Neural cell (in vitro differentiated cells): ENCODE data around the gene OXLD1. TPM values are rescaled to one million over a fixed set of nuclear protein-coding genes. Genes with fewer than 3 reads are reported as not detected.

Experiments
- H2AFZ ChIP-seq: fragments of 200-600, 300-800 bp; sonication (generic), shearing (Covaris generic); 2 replicates; pipeline ENCODE4 v1.6.0; 2014; ENCODE audit warnings: low read depth, mild to moderate bottlenecking, antibody characterized with exemption, low read length, moderate library complexity
- H3F3A ChIP-seq: fragments of 200-600 bp; shearing (Covaris generic); 2 replicates; pipeline ENCODE4 v1.6.1; 2016; ENCODE audit warnings: mild to moderate bottlenecking, moderate library complexity, mixed read lengths, antibody characterized with exemption, low read length; ENCODE audit not compliant: insufficient read depth, poor library complexity, severe bottlenecking
- H3K27ac ChIP-seq: fragments of 200-600, 300-800 bp; sonication (generic), shearing (Covaris generic); 2 replicates; pipeline ENCODE4 v1.5.1; 2014; ENCODE audit warnings: mild to moderate bottlenecking, low read length, moderate library complexity
- H3K27me3 ChIP-seq: fragments of 300-800, 200-600 bp; sonication (generic), shearing (Covaris generic); 2 replicates; pipeline ENCODE4 v1.6.0; 2014; ENCODE audit warnings: mild to moderate bottlenecking, low read depth, low read length, moderate library complexity; ENCODE audit not compliant: insufficient read depth
- H3K36me3 ChIP-seq: fragments of 300-800, 200-600 bp; sonication (generic), shearing (Covaris generic); 2 replicates; pipeline ENCODE4 v1.5.1; 2014; ENCODE audit warnings: mild to moderate bottlenecking, antibody characterized with exemption, low read length, moderate library complexity; ENCODE audit not compliant: insufficient read depth
- H3K4me2 ChIP-seq: fragments of 300-800, 200-600 bp; sonication (generic), shearing (Covaris generic); 2 replicates; pipeline ENCODE4 v1.6.0; 2014; ENCODE audit warnings: mild to moderate bottlenecking, low read length
- H3K4me3 ChIP-seq: fragments of 300-800, 200-600 bp; sonication (generic), shearing (Covaris generic); 2 replicates; pipeline ENCODE4 v1.5.1; 2014; ENCODE audit warnings: mild to moderate bottlenecking, low read length, moderate library complexity
- H3K79me2 ChIP-seq: fragments of 200-600 bp; shearing (Covaris generic); replicated peaks from 2 replicates; pipeline ENCODE4 v1.6.0; 2014; ENCODE audit warnings: mild to moderate bottlenecking, low read length, moderate library complexity; ENCODE audit not compliant: insufficient read depth
- H3K9ac ChIP-seq: fragments of 300-800, 200-600 bp; sonication (generic), shearing (Covaris generic); 2 replicates; pipeline ENCODE4 v1.6.1; 2016; ENCODE audit warnings: mild to moderate bottlenecking, low read length, mixed read lengths
- H3K9me2 ChIP-seq: fragments of 200-600 bp; shearing (Covaris generic); 2 replicates; pipeline ENCODE4 v1.6.1; 2016; ENCODE audit warnings: mild to moderate bottlenecking, low read length, mixed read lengths; ENCODE audit not compliant: insufficient read depth
- H3K9me3 ChIP-seq: fragments of 200-600, 300-800 bp; sonication (generic), shearing (Covaris generic); 2 replicates; pipeline ENCODE4 v1.6.1; 2016; ENCODE audit warnings: mild to moderate bottlenecking, mixed run types, low read length, moderate library complexity, mixed read lengths
- H4K20me1 ChIP-seq: fragments of 200-600 bp; shearing (Covaris generic); 2 replicates; pipeline ENCODE4 v1.6.1; 2016; ENCODE audit warnings: mild to moderate bottlenecking, mixed run types; ENCODE audit not compliant: insufficient read depth
- EP300 ChIP-seq: fragments of 450-650 bp; conservative IDR thresholded peaks from 2 replicates; pipeline ENCODE4 v1.6.1; 2014; ENCODE audit warnings: antibody characterized with exemption, mild to moderate bottlenecking, moderate library complexity; ENCODE audit not compliant: poor library complexity, severe bottlenecking
- EZH2 ChIP-seq: fragments of 200-600, 300-800 bp; shearing (Covaris generic), sonication (generic); IDR thresholded peaks from 2 replicates; pipeline ENCODE4 v1.6.1; 2014; ENCODE audit warnings: antibody characterized with exemption, low read length, borderline replicate concordance, mild to moderate bottlenecking; ENCODE audit not compliant: insufficient read depth, poor library complexity, severe bottlenecking
- MXI1 ChIP-seq: fragments of 450-650 bp; conservative IDR thresholded peaks from 2 replicates; pipeline ENCODE4 v1.6.1; 2014; ENCODE audit warnings: antibody characterized with exemption, mild to moderate bottlenecking; ENCODE audit not compliant: poor library complexity, severe bottlenecking
- POLR2AphosphoS5 ChIP-seq: IDR thresholded peaks from 2 replicates; pipeline ENCODE4 v1.6.1; 2012
- RAD21 ChIP-seq: fragments of 450-650 bp; conservative IDR thresholded peaks from 2 replicates; pipeline ENCODE4 v1.6.1; 2014; ENCODE audit warnings: antibody characterized with exemption, mild to moderate bottlenecking, moderate library complexity
- REST ChIP-seq: IDR thresholded peaks from 2 replicates; pipeline ENCODE4 v1.6.1; 2012; ENCODE audit warnings: borderline replicate concordance
- SMC3 ChIP-seq: fragments of 450-650 bp; conservative IDR thresholded peaks from 2 replicates; pipeline ENCODE4 v1.6.1; 2014; ENCODE audit warnings: antibody characterized with exemption, mild to moderate bottlenecking, moderate library complexity; ENCODE audit not compliant: poor library complexity
- TAF1 ChIP-seq: IDR thresholded peaks from 2 replicates; pipeline ENCODE4 v1.6.1; 2012; ENCODE audit warnings: low read depth
- polyA plus RNA-seq: library from polyadenylated mRNA; depleted of rRNA; stranded (reverse); fragments of >200 nt; gene quantifications from 2 replicates; pipeline ENCODE4 v1.2.3, GENCODE V29; 2014
- TF ChIP-seq, protein P1 (sequence below): fragments of 450-650 bp; IDR thresholded peaks from 2 replicates; pipeline ENCODE4 v1.5.1; 2014; ENCODE audit warnings: antibody characterized with exemption, mild to moderate bottlenecking, moderate library complexity; ENCODE audit not compliant: poor library complexity, severe bottlenecking

OXLD1 gene
- polyA plus RNA-seq, 1 donor from 2014 or later = 61.0 TPM

DNA sequence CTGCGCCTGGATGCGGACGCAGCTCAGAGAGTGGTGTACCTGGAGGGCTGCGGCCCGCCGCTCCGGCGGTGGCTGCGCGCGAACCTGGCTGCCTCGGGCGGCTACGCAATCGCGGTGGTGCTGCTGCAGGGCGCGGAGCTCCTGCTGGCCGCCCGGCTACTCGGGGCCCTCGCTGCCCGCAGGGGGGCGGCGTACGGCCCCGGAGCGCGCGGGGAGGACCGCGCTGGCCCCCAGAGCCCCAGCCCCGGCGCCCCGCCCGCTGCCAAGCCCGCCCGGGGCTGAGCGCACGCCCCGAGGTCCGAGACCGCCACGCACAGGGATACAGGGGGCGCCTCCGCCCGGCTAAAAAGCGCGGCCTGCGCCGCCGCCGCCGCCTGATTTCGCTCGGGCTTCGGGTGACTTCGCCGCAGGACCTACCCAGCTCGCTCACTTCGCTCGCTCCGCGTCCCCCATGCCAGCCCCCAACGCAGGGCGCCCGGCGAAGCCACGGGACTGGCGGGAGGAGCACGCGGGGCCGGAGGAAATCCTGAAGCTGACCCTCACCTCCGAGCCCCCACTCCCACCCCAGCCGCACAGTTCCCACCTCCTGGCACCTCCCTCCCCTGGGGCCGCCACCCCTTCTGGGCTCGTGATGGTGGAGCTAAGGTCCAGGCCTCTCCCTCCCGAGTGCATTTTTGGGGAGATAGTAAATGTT is 18.2 kb downstream of the OXLD1 start:
- Histone ChIP-seq H3K4me2 (no peak overlapping the region), H3K4me3 (no peak overlapping the region), H3K36me3 (no peaks in the 10 kb centered on the region), H3K9me3 (peaks cover 7% of the 10 kb centered on the region), H3K27me3 (peaks cover 11% of the 10 kb centered on the region), H2AFZ (no peak overlapping the region), H3K9ac (no peak overlapping the region), H4K20me1 (no peaks in the 10 kb centered on the region), H3K27ac (no peak overlapping the region), H3F3A (no peaks in the 10 kb centered on the region), H3K9me2 (no peaks in the 10 kb centered on the region), H3K79me2 (no peaks in the 10 kb centered on the region)
- TF ChIP-seq EP300 (no peak), SMC3 (no peak), TAF1 (no peak), RAD21 (no peak), REST (no peak), MXI1 (no peak), EZH2 (no peak)
- TF ChIP-seq, protein P1, sequence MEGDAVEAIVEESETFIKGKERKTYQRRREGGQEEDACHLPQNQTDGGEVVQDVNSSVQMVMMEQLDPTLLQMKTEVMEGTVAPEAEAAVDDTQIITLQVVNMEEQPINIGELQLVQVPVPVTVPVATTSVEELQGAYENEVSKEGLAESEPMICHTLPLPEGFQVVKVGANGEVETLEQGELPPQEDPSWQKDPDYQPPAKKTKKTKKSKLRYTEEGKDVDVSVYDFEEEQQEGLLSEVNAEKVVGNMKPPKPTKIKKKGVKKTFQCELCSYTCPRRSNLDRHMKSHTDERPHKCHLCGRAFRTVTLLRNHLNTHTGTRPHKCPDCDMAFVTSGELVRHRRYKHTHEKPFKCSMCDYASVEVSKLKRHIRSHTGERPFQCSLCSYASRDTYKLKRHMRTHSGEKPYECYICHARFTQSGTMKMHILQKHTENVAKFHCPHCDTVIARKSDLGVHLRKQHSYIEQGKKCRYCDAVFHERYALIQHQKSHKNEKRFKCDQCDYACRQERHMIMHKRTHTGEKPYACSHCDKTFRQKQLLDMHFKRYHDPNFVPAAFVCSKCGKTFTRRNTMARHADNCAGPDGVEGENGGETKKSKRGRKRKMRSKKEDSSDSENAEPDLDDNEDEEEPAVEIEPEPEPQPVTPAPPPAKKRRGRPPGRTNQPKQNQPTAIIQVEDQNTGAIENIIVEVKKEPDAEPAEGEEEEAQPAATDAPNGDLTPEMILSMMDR = no peak

DNA sequence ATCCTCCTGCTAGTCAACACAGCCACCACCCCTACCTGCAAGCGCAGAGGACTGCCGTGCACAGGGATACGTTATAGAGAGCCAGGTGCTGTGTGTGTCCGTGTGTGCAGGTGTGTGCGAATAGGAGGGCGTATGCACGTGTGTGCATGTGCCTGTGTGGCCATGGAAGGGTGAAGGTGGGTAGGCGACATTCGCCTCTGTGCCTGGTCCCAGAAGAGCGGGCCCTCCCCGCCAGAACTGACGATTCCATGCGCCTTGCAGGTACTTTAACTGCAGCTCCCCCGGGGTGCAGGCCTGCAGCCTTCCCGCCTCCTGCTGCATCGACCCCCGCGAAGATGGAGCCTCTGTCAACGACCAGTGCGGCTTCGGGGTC is 18.8 kb downstream of the OXLD1 start:
- no peak overlapping the region for H2AFZ ChIP-seq
- no peak overlapping the region for H3K4me3 ChIP-seq
- no peak overlapping the region for H3K4me2 ChIP-seq
- H3K27ac ChIP-seq = no peak overlapping the region
- peaks cover 11% of the 10 kb centered on the region for H3K27me3 ChIP-seq
- H3K9me3 ChIP-seq = peaks cover 7% of the 10 kb centered on the region
- no peak for TF ChIP-seq SMC3
- no peak for TF ChIP-seq POLR2AphosphoS5
- no peak for TF ChIP-seq TAF1
- no peak for TF ChIP-seq EP300
- no peak for TF ChIP-seq REST
- TF ChIP-seq, protein P1 = no peak
- TF ChIP-seq MXI1 = no peak
- TF ChIP-seq EZH2 = no peak
- TF ChIP-seq RAD21 = no peak
- H4K20me1 ChIP-seq = no peaks in the 10 kb centered on the region
- no peaks in the 10 kb centered on the region for H3K36me3 ChIP-seq
- H3K9me2 ChIP-seq = no peaks in the 10 kb centered on the region
- H3K9ac ChIP-seq = no peak overlapping the region
- no peaks in the 10 kb centered on the region for H3K79me2 ChIP-seq
- H3F3A ChIP-seq = no peaks in the 10 kb centered on the region
